ENCODE data around the gene CRTAC1. TPM values are rescaled to one million over a fixed set of nuclear protein-coding genes. Genes with fewer than 3 reads are reported as not detected.

The CRTAC1 gene
- polyA plus RNA-seq, 2 of the 4 experiments (the other 2 are of a cell fraction) = 0.32 to 0.39 TPM

GRCh38 chr10:97822261-97822687, 208.1 kb downstream of the CRTAC1 start:
- ChIA-PET POLR2A (no interaction called here), CTCF (interaction anchor here (1.0 to 2.5 kb wide), 6 partner anchors 10 to 219 kb away, joined by 4 to 16 read pairs (median 6); partner anchors contain the start of gene GOLGA7B)
- Histone ChIP-seq H3K4me2 (peak overlapping the region; percentile 41), H3K4me1 (peaks cover 16% of the 10 kb centered on the region), H3K4me3 (no peak overlapping the region), H3K9me3 (no peaks in the 10 kb centered on the region), H3K27ac (peak overlapping the region; percentile 31 to 68; a peak in 4 of 6 replicates)
- no peak for DNase-seq (ENCODE audit: low read depth in 1 of 2, low spot score in 1 of 2)
- 40% methylated on average over 10 of the region's 10 CpGs for WGBS (ENCODE audit: missing lambda C conversion rate)
- peak; percentile 35 to 59; a peak in 5 of 6 replicates for ATAC-seq
- TF ChIP-seq ZNF302 (CRISPR knock-in tag; IDR thresholded peaks at IDR 0.05) (no peak), MAZ (IDR thresholded peaks at IDR 0.05; ENCODE audit: borderline replicate concordance, low read depth, low read length) (no peak), GATA3 (IDR thresholded peaks at IDR 0.05; ENCODE audit: borderline replicate concordance) (no peak), POLR2AphosphoS2 (conservative IDR thresholded peaks at IDR 0.05; ENCODE audit: low read length) (no peak), HDAC2 (IDR thresholded peaks at IDR 0.05) (no peak), BCL3 (IDR thresholded peaks at IDR 0.05) (no peak), RCOR1 (IDR thresholded peaks at IDR 0.05; ENCODE audit: low read depth, low read length) (no peak), NR3C1 (IDR thresholded peaks at IDR 0.05) (no peak), MYC (IDR thresholded peaks at IDR 0.05; ENCODE audit: borderline replicate concordance, low read length) (no peak), HMGXB4 (CRISPR knock-in tag; IDR thresholded peaks at IDR 0.05; ENCODE audit: borderline replicate concordance) (no peak), RNF2 (IDR thresholded peaks at IDR 0.05; ENCODE audit: borderline replicate concordance, low read depth) (no peak), SMC3 (IDR thresholded peaks at IDR 0.05) (no peak), ZSCAN20 (CRISPR knock-in tag; IDR thresholded peaks at IDR 0.05) (no peak), E2F6 (IDR thresholded peaks at IDR 0.05; ENCODE audit: borderline replicate concordance, low read depth) (no peak), HES2 (IDR thresholded peaks at IDR 0.05) (no peak), ATOH8 (CRISPR knock-in tag; IDR thresholded peaks at IDR 0.05; ENCODE audit: low read depth) (no peak), MAFK (IDR thresholded peaks at IDR 0.05; ENCODE audit: partially characterized antibody) (no peak), FOSL2 (IDR thresholded peaks at IDR 0.05) (no peak), FOSL2 (CRISPR knock-in tag; IDR thresholded peaks at IDR 0.05) (no peak), ZFP36 (IDR thresholded peaks at IDR 0.05; ENCODE audit: borderline replicate concordance, partially characterized antibody) (no peak)
- no peak for FAIRE-seq

- FAIRE-seq (no peak), ATAC-seq (no peak; a peak in 1 of 6 replicates), DNase-seq (ENCODE audit: low read depth in 1 of 2, low spot score in 1 of 2) (no peak)
- Histone ChIP-seq H3K4me3 (no peak overlapping the region), H3K4me2 (peak overlapping the region; percentile 41), H3K4me1 (peaks cover 15% of the 10 kb centered on the region), H3K27ac (peak overlapping the region; percentile 31 to 68; a peak in 3 of 6 replicates), H3K9me3 (no peaks in the 10 kb centered on the region)
- POLR2A ChIA-PET = no interaction called here
- CTCF ChIA-PET = interaction anchor here (1.0 to 2.5 kb wide), 6 partner anchors 9 to 220 kb away, joined by 4 to 16 read pairs (median 6); partner anchors contain the start of gene GOLGA7B
- 77% methylated on average over 9 of the region's 9 CpGs for WGBS (ENCODE audit: missing lambda C conversion rate)
- TF ChIP-seq GATA3 (IDR thresholded peaks at IDR 0.05; ENCODE audit: borderline replicate concordance) (no peak), ATOH8 (CRISPR knock-in tag; IDR thresholded peaks at IDR 0.05; ENCODE audit: low read depth) (no peak), CHD4 (IDR thresholded peaks at IDR 0.05; ENCODE audit: borderline replicate concordance) (no peak), KDM1A (IDR thresholded peaks at IDR 0.05; ENCODE audit: low read depth) (no peak), JUN (IDR thresholded peaks at IDR 0.05) (no peak), CTCF (IDR thresholded peaks at IDR 0.05) (no peak), RAD21 (conservative IDR thresholded peaks at IDR 0.05 in 1 of 2, IDR thresholded peaks at IDR 0.05 in 1 of 2) (no peak)
Observed at GRCh38 chr10:97821308-97822038, 208.9 kb downstream of the CRTAC1 start.

All from A549 (cell line).